ENCODE measurements around the gene PAXX.
"Not testable (repeated sequence)": the region's sequence is repeated elsewhere in the genome, so short reads cannot be mapped to it uniquely, and the experiment has no call there.

PAXX gene

GRCh38 chr9:137030538-137031527 is 38.6 kb downstream of the PAXX start:
- TF ChIP-seq, protein P1, sequence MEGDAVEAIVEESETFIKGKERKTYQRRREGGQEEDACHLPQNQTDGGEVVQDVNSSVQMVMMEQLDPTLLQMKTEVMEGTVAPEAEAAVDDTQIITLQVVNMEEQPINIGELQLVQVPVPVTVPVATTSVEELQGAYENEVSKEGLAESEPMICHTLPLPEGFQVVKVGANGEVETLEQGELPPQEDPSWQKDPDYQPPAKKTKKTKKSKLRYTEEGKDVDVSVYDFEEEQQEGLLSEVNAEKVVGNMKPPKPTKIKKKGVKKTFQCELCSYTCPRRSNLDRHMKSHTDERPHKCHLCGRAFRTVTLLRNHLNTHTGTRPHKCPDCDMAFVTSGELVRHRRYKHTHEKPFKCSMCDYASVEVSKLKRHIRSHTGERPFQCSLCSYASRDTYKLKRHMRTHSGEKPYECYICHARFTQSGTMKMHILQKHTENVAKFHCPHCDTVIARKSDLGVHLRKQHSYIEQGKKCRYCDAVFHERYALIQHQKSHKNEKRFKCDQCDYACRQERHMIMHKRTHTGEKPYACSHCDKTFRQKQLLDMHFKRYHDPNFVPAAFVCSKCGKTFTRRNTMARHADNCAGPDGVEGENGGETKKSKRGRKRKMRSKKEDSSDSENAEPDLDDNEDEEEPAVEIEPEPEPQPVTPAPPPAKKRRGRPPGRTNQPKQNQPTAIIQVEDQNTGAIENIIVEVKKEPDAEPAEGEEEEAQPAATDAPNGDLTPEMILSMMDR (IDR thresholded peaks at IDR 0.05; ENCODE audit: low read depth, low read length), result no peak
- no peak for DNase-seq (ENCODE audit: low read depth, low spot score)
- in situ Hi-C loops (cut with HindIII; ENCODE audit: low sequenced_read_pairs), result loop anchor here (25.0 kb wide), 1 partner anchor 94 kb away; the partner anchor contains the start of genes C8G and FBXW5
- no peak overlapping the region for H3K4me3 ChIP-seq (ENCODE audit: low read depth, low read length)

- in situ Hi-C loops (cut with HindIII; ENCODE audit: low sequenced_read_pairs), result loop anchor here (25.0 kb wide), 1 partner anchor 95 kb away; the partner anchor contains the start of genes C8G and FBXW5
- DNase-seq (ENCODE audit: low read depth, low spot score), result no peak
- TF ChIP-seq, protein P1 (IDR thresholded peaks at IDR 0.05; ENCODE audit: low read depth, low read length), result no peak
- H3K4me3 ChIP-seq (ENCODE audit: low read depth, low read length), result no peak within 1 kb of the TSS
Measured at GRCh38 chr9:137031904-137032640, 39.9 kb downstream of the PAXX start, which contains the start of gene FUT7. FUT7 (minus strand) TSS chr9:137032088; CDS start chr9:137031991, 97 bp downstream.

GRCh38 chr9:137032858-137033257 is 40.6 kb downstream of the PAXX start:
- H3K4me3 ChIP-seq (ENCODE audit: low read depth, low read length), result no peak overlapping the region
- in situ Hi-C loops (cut with HindIII; ENCODE audit: low sequenced_read_pairs), result loop anchor here (25.0 kb wide), 1 partner anchor 96 kb away; the partner anchor contains the start of genes C8G and FBXW5
- no peak for DNase-seq (ENCODE audit: low read depth, low spot score)
- TF ChIP-seq, protein P1 (IDR thresholded peaks at IDR 0.05; ENCODE audit: low read depth, low read length), result no peak

GRCh38 chr9:137033481-137033880 is 41.3 kb downstream of the PAXX start:
- not testable (repeated sequence) for H3K4me3 ChIP-seq (ENCODE audit: low read depth, low read length); DNase-seq (ENCODE audit: low read depth, low spot score)
- in situ Hi-C loops (cut with HindIII; ENCODE audit: low sequenced_read_pairs), result loop anchor here (25.0 kb wide), 1 partner anchor 96 kb away; the partner anchor contains the start of genes C8G and FBXW5

DNA sequence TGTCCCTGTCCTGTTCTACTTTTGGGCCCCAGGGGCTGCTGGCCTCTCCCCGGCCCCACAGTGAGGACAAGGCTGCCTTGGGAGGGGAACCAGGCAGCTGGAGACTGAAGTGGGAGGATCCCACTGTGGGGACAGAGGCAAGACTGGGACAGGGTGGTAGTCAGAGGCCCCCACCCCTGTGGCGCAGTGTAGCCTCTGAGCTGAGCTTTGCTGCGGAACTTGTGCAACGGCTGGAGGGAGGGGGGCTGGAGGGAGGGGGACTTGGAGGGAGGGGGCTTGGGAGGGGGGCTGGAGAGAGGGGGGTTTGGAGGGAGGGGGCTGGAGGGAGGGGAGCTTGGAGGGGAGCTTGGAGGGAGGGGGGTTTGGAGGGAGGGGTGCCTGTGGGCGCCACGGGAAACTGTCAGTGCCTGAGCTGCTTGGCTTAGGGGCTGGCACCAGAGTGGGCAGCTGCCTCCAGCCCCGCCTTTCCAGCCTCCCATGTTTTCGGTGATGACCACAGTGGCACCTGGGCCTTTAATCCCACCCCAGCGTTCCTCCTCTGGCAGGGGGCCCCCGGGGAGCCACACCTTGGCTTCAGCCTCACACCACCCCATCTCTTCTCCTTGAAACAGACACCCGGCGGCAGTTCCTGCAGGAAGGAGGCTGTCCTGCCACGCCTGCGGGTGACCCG is 42.0 kb downstream of the PAXX start:
- H3K4me3 ChIP-seq (ENCODE audit: low read depth, low read length), result no peak overlapping the region
- TF ChIP-seq, protein P1 (IDR thresholded peaks at IDR 0.05; ENCODE audit: low read depth, low read length), result no peak
- DNase-seq (ENCODE audit: low read depth, low spot score), result no peak
- in situ Hi-C loops (cut with HindIII; ENCODE audit: low sequenced_read_pairs), result loop anchor here (25.0 kb wide), 1 partner anchor 97 kb away; the partner anchor contains the start of genes C8G and FBXW5

DNA sequence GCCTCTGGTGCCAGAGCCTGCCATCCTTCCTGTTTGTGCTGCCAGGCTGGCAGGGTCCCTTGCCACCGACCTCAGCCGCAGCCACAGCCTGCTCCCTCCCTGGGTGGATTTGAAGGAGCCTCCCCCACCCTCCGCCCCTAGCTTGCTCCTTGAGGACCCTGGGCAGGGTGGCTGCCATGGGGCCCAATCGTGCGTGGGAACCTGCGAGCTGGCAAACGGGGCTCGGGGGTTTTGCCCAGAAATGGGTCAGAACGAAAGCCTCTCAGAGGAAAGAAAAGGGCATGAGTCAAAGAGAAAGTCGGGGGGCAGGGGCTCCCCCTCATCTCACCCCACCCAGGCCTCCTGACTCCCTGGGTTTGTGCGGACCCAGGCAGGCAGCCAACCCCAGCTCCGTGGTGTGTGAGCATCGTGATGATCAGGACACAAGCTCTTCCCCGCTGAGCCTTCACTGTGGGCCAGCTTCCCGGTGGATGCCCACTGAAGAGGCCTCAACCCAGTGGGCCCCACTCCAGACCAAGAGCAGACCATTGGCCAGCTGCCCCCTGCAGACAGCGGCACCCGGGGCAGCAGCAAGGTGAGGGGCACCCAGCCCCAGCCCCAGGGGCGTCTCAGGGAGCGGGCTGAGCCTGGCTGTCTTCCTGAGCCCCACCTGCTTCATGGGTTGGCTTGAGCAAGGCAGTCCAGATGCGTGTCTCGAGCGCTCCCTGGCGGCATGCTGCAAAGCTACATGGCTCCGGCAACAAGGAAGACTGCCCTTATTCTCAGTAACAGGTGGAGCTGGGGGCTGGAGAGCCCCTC is 42.7 kb downstream of the PAXX start:
- DNase-seq (ENCODE audit: low read depth, low spot score), result peak; percentile 79
- no peak overlapping the region for H3K4me3 ChIP-seq (ENCODE audit: low read depth, low read length)
- TF ChIP-seq, protein P1 (IDR thresholded peaks at IDR 0.05; ENCODE audit: low read depth, low read length), result peak; percentile 98
- in situ Hi-C loops (cut with HindIII; ENCODE audit: low sequenced_read_pairs), result loop anchor here (25.0 kb wide), 1 partner anchor 98 kb away; the partner anchor contains the start of genes C8G and FBXW5

Measured in astrocyte of the spinal cord (primary cell).